HL-60 (cell line): ENCODE data around the gene AKR1C4.
A peak's percentile ranks its signal among the peaks of the same experiment; 100 is the strongest.

Source experiments
- CTCF ChIP-seq: IDR thresholded peaks from one replicate; pipeline ENCODE4 v1.5.1; 2011; ENCODE audit warnings: low read length, control low read depth, inconsistent platforms; ENCODE audit not compliant: insufficient read depth
- POLR2AphosphoS5 ChIP-seq: IDR thresholded peaks from 2 replicates; pipeline ENCODE4 v1.6.1; 2012; ENCODE audit warnings: low read depth
- REST ChIP-seq: IDR thresholded peaks from 2 replicates; pipeline ENCODE4 v1.6.1; 2012; ENCODE audit warnings: low read depth; ENCODE audit not compliant: insufficient replicate concordance

DNA sequence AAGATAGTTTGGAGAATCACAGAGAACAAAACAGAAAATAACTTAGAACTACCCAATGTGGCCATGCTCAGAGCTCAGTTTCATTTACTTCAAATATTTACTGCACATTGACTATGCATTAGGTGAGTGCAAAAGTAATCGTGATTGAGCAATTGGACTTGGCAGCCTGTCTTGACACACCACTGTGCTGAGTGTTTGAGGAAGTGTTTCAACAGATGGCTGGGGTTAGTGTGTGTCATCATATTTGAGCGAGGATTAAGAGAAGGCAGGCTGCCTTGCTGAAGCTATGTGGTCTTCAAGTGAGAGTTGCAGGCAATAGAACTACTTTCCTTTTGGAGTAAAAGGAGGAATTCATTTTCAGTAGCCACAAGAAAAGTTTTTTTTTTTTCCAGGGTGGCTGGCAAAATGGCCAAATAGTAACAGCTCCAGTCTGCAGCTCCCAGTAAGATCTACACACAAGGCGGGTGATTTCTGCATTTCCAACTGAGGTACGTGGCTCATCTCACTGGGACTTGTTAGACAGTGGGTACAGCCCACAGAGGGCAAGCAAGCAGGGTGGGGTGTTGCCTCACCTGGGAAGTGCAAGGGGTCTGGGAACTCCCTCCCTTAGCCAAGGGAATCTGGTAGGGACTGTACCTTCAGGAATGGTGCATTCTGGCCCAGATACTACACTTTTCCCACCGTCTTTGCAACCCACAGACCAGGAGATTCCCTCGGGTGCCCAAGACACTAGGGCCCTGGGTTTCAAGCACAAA lies 37.6 kb downstream of the AKR1C4 start:
- TF ChIP-seq CTCF = no peak
- TF ChIP-seq POLR2AphosphoS5 = peak; percentile 76
- TF ChIP-seq REST = no peak
